H1 (cell line): ENCODE results near the gene NOXO1. TPM values are rescaled to one million over a fixed set of nuclear protein-coding genes. Genes with fewer than 3 reads are reported as not detected.
"Not testable (repeated sequence)": the region's sequence is repeated elsewhere in the genome, so short reads cannot be mapped to it uniquely, and the experiment has no call there.

ENCODE experiments used
- CTCF ChIA-PET: fragments of 300-600 bp; sonication (Branson Sonifier 250); formaldehyde crosslinking; loops from one replicate; lab custom pipeline; 2021; ENCODE audit not compliant: partially characterized antibody; lab: Charles Lee
- POLR2A ChIA-PET: fragments of 300-600 bp; sonication (Branson Sonifier 250); formaldehyde crosslinking; loops from one replicate; lab custom pipeline; 2021; ENCODE audit warnings: inconsistent platforms; ENCODE audit not compliant: partially characterized antibody; lab: Charles Lee
- DNase-seq, 2 experiments: peaks; one replicate each; pipeline versions ENCODE4 v3.0.0 to v3.0.0-alpha.2; 2010 to 2022; ENCODE audit warnings: low spot score in 2 of 2, low read depth in 1 of 2, mixed read lengths in 1 of 2
- FAIRE-seq: peaks from 2 replicates; lab custom pipeline; 2011; peaks lifted over from hg19 to GRCh38; lab: Jason Lieb, UNC
- H2AFZ ChIP-seq: 2 replicates; pipeline ENCODE4 v1.8.1; 2012; ENCODE audit warnings: low read length, inconsistent platforms
- H2AK5ac ChIP-seq: 2 replicates; pipeline ENCODE4 v1.6.1; 2013; ENCODE audit warnings: low read depth, low read length
- H2BK120ac ChIP-seq: replicated peaks from 2 replicates; pipeline ENCODE3; 2013; ENCODE audit warnings: low read depth, low read length, inconsistent platforms
- H2BK12ac ChIP-seq: 2 replicates; pipeline ENCODE4 v1.6.1; 2013; ENCODE audit warnings: low read depth, low read length
- H2BK15ac ChIP-seq: 2 replicates; pipeline ENCODE4 v1.6.1; 2013; ENCODE audit warnings: low read length
- H2BK20ac ChIP-seq: 2 replicates; pipeline ENCODE4 v1.6.1; 2013; ENCODE audit warnings: low read length
- H2BK5ac ChIP-seq: 2 replicates; pipeline ENCODE4 v1.6.1; 2013; ENCODE audit warnings: low read depth, low read length
- H3K14ac ChIP-seq: 2 replicates; pipeline ENCODE4 v1.6.1; 2013; ENCODE audit warnings: inconsistent platforms; ENCODE audit not compliant: insufficient read length
- H3K18ac ChIP-seq: 2 replicates; pipeline ENCODE4 v1.6.1; 2013; ENCODE audit warnings: low read length; ENCODE audit errors: extremely low read depth
- H3K23ac ChIP-seq: 2 replicates; pipeline ENCODE4 v1.6.1; 2013; ENCODE audit warnings: inconsistent platforms; ENCODE audit not compliant: insufficient read length
- H3K23me2 ChIP-seq: 2 replicates; pipeline ENCODE4 v1.6.1; 2013; ENCODE audit warnings: low read depth, low read length
- H3K27ac ChIP-seq: 2 replicates; pipeline ENCODE4 v1.6.1; 2011; ENCODE audit warnings: low read depth, low read length, inconsistent platforms
- H3K27me3 ChIP-seq, 4 experiments: replicated peaks in 1 of 4; 1 replicate in 1 of 4; 2 replicates in 3 of 4; pipeline versions ENCODE4 v1.6.1 to v1.8.1; 2011 to 2013; ENCODE audit warnings: low read length in 3 of 4, mild to moderate bottlenecking in 3 of 4, inconsistent platforms in 2 of 4, mixed read lengths in 2 of 4, moderate library complexity in 1 of 4; ENCODE audit not compliant: control insufficient read depth in 3 of 4, insufficient read depth in 3 of 4; ENCODE audit errors: extremely low read depth in 1 of 4
- H3K36me3 ChIP-seq, 4 experiments: 2 replicates each; pipeline versions ENCODE4 v1.6.1 to v1.8.1; 2011 to 2013; ENCODE audit warnings: mild to moderate bottlenecking in 4 of 4, low read length in 3 of 4, moderate library complexity in 2 of 4, control low read depth in 1 of 4, inconsistent platforms in 1 of 4; ENCODE audit not compliant: insufficient read depth in 4 of 4, control insufficient read depth in 2 of 4
- H3K4ac ChIP-seq: replicated peaks from 2 replicates; pipeline ENCODE3; 2013; ENCODE audit warnings: low read length, low read depth, mixed read lengths, inconsistent platforms; ENCODE audit not compliant: insufficient read length
- H3K4me1 ChIP-seq, 4 experiments: replicated peaks in 1 of 4; 1 replicate in 1 of 4; 2 replicates in 3 of 4; pipeline versions ENCODE4 v1.6.1 to v1.8.1; 2011 to 2013; ENCODE audit warnings: low read length in 3 of 4, inconsistent platforms in 2 of 4, mixed read lengths in 1 of 4; ENCODE audit not compliant: insufficient read depth in 4 of 4, control insufficient read depth in 3 of 4
- H3K4me2 ChIP-seq, 2 experiments: 2 replicates each; pipeline versions ENCODE4 v1.6.1 to v1.8.1; 2011 to 2013; ENCODE audit warnings: low read depth in 2 of 2, low read length in 2 of 2, control low read depth in 1 of 2, inconsistent platforms in 1 of 2, mild to moderate bottlenecking in 1 of 2; ENCODE audit not compliant: insufficient read depth in 1 of 2
- H3K4me3 ChIP-seq, 4 experiments: fragments of 200-600, 300-600 bp in 1 of 4; sonication (generic), shearing (Covaris generic), sonication (Bioruptor Twin) in 1 of 4; 2 replicates each; pipeline versions ENCODE4 v1.5.1 to v1.8.1; 2011 to 2016; ENCODE audit warnings: low read length in 4 of 4, low read depth in 3 of 4, control low read depth in 2 of 4, inconsistent platforms in 2 of 4, mild to moderate bottlenecking in 2 of 4, mixed read lengths in 1 of 4, moderate library complexity in 1 of 4; ENCODE audit not compliant: insufficient read depth in 2 of 4; ENCODE audit errors: extremely low read depth in 1 of 4
- H3K56ac ChIP-seq: replicated peaks from 2 replicates; pipeline ENCODE3; 2013; ENCODE audit warnings: low read depth, mild to moderate bottlenecking, mixed read lengths, low read length, inconsistent platforms; ENCODE audit not compliant: insufficient read length
- H3K79me1 ChIP-seq: 2 replicates; pipeline ENCODE4 v1.6.1; 2013; ENCODE audit warnings: low read depth, low read length, control low read depth
- H3K79me2 ChIP-seq, 2 experiments: 2 replicates each; pipeline versions ENCODE4 v1.6.1 to v1.8.1; 2012 to 2013; ENCODE audit warnings: low read length in 2 of 2, mild to moderate bottlenecking in 2 of 2, inconsistent platforms in 1 of 2; ENCODE audit not compliant: insufficient read depth in 2 of 2, control insufficient read depth in 1 of 2
- H3K9ac ChIP-seq, 4 experiments: replicated peaks in 1 of 4; 1 replicate in 1 of 4; 2 replicates in 3 of 4; pipeline versions ENCODE4 v1.6.1 to v1.8.1; 2011 to 2013; ENCODE audit warnings: low read depth in 3 of 4, low read length in 3 of 4, control low read depth in 2 of 4, mild to moderate bottlenecking in 2 of 4, moderate library complexity in 2 of 4, inconsistent platforms in 1 of 4; ENCODE audit errors: extremely low read depth in 1 of 4
- H3K9me3 ChIP-seq, 2 experiments: 2 replicates each; pipeline versions ENCODE4 v1.6.1 to v1.8.1; 2012 to 2013; ENCODE audit warnings: mild to moderate bottlenecking in 2 of 2, moderate library complexity in 2 of 2, control low read depth in 1 of 2, inconsistent platforms in 1 of 2, low read depth in 1 of 2, low read length in 1 of 2, mixed read lengths in 1 of 2; ENCODE audit not compliant: insufficient read depth in 2 of 2
- H4K20me1 ChIP-seq, 2 experiments: replicated peaks in 1 of 2; 2 replicates each; pipeline versions ENCODE3 to v1.8.1; 2011 to 2013; ENCODE audit warnings: inconsistent platforms in 2 of 2, low read length in 2 of 2, mild to moderate bottlenecking in 1 of 2; ENCODE audit not compliant: insufficient read depth in 2 of 2, control insufficient read depth in 1 of 2
- H4K5ac ChIP-seq: 2 replicates; pipeline ENCODE4 v1.6.1; 2013; ENCODE audit warnings: low read length, low read depth, mixed read lengths, inconsistent platforms; ENCODE audit not compliant: insufficient read length
- H4K8ac ChIP-seq: 2 replicates; pipeline ENCODE4 v1.8.0; 2013; ENCODE audit warnings: mild to moderate bottlenecking, moderate library complexity, low read length, inconsistent platforms; ENCODE audit not compliant: insufficient read depth; ENCODE audit errors: extremely low read depth
- H4K91ac ChIP-seq: replicated peaks from 2 replicates; pipeline ENCODE3; 2013; ENCODE audit warnings: low read length, mixed read lengths, inconsistent platforms; ENCODE audit not compliant: insufficient read length
- WGBS, 2 experiments: shearing (Covaris generic) in 1 of 2; methylation state at CpG; one replicate each; pipeline versions ENCODE4 v1.1.6 to v1.1.7; 2013 to 2015; ENCODE audit warnings: low lambda C conversion rate in 2 of 2, mixed read lengths in 2 of 2, inconsistent platforms in 1 of 2, low coverage in 1 of 2, missing lambda C conversion rate in 1 of 2; ENCODE audit not compliant: insufficient replicate concordance in 2 of 2, insufficient coverage in 1 of 2, insufficient read length in 1 of 2; ENCODE audit errors: extremely low coverage in 1 of 2, missing lambda C conversion rate in 1 of 2; 5-methylcytosine and 5-hydroxymethylcytosine counted together
- polyA plus RNA-seq, 7 experiments: library from polyadenylated mRNA; depleted of rRNA in 3 of 7; stranded (reverse) in 5 of 7; unstranded in 2 of 7; fragments of >200 nt in 5 of 7; fragments of 200-250 nt in 2 of 7; gene quantifications; 1 replicate in 5 of 7; 2 replicates in 1 of 7; 4 replicates in 1 of 7; pipeline versions ENCODE4 v1.2.1 to v1.2.3, GENCODE V29; 2011 to 2013; ENCODE audit warnings: missing spikeins in 2 of 7, mixed read lengths in 2 of 7
- total RNA-seq: library from RNA; stranded (reverse); fragmentation: NEBNext Ultra II Directional; extraction: Animal tissue kit (Norgen Biotek cat#: 25700); gene quantifications from 2 replicates; pipeline ENCODE4 v1.2.1, GENCODE V29; 2021

NOXO1 gene
- total and polyA plus RNA-seq, 2 of the 8 experiments (the other 6 are each of a cell fraction or from before 2014, with no cell fraction given), result 1.3 to 2.5 TPM

DNA sequence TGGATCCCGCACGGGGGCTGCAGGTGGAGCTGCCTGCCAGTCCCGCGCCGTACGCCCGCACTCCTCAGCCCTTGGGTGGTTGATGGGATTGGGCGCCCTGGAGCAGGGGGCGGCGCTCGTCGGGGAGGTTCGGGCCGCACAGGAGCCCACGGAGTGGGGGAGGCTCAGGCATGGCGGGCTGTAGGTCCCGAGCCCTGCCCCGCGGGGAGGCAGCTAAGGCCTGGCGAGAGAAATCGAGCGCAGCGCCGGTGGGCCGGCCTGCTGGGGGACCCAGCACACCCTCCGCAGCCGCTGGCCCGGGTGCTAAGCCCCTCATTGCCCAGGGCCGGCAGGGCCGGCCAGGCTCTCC, 23.2 kb downstream of the NOXO1 start:
- H3K23ac ChIP-seq, H2BK5ac ChIP-seq, H2BK15ac ChIP-seq, H3K9me3 ChIP-seq, H3K18ac ChIP-seq, H3K4ac ChIP-seq, H2BK12ac ChIP-seq, H4K5ac ChIP-seq, H3K79me1 ChIP-seq, H3K4me3 ChIP-seq, H2BK120ac ChIP-seq, DNase-seq, FAIRE-seq, H4K91ac ChIP-seq, H2BK20ac ChIP-seq, H4K20me1 ChIP-seq, H3K23me2 ChIP-seq, H3K27ac ChIP-seq, H3K56ac ChIP-seq, H2AK5ac ChIP-seq, H3K9ac ChIP-seq, H3K27me3 ChIP-seq, H2AFZ ChIP-seq, H3K4me2 ChIP-seq, H3K14ac ChIP-seq, H4K8ac ChIP-seq: not testable (repeated sequence)
- CTCF ChIA-PET, result interaction anchor here (1.1 to 1.8 kb wide), 3 partner anchors 13 to 20 kb away, joined by 3 to 8 read pairs (median 4); partner anchors contain the start of gene TBL3
- Histone ChIP-seq H3K4me1 (peaks cover 0 to 12% (median under 1%) of the 10 kb centered on the region in 4 experiments; a peak in 4 of 7 replicates), H3K36me3 (peaks cover 10 to 23% (median 19%) of the 10 kb centered on the region in 4 experiments), H3K79me2 (peaks cover 0 to 14% of the 10 kb centered on the region in 2 experiments; a peak in 2 of 4 replicates)
- POLR2A ChIA-PET, result interaction anchor here (1.3 to 19.8 kb wide), 6 partner anchors 9 to 197 kb away, joined by 4 to 736 read pairs (median 58); partner anchors contain the start of genes GFER, MSRB1, NME3 and NOXO1
- 90% methylated on average over 12 of the region's 30 CpGs; no CpG with 5 or more reads in 1 of the 2 experiments for WGBS, 2 experiments
